Neuronal stem cell (in vitro differentiated cells): ENCODE results near the gene SPATA12.
A peak's percentile ranks its signal among the peaks of the same experiment; 100 is the strongest.

Source experiments
- DNase-seq: peaks from one replicate; pipeline ENCODE4 v3.0.0-alpha.2; 2013; ENCODE audit warnings: low spot score
- H2AFZ ChIP-seq: one replicate; pipeline ENCODE4 v1.6.1; 2013; ENCODE audit warnings: mild to moderate bottlenecking, low read length, inconsistent platforms
- H2AK5ac ChIP-seq: 2 replicates; pipeline ENCODE4 v1.6.1; 2013; ENCODE audit warnings: low read depth, mild to moderate bottlenecking, inconsistent platforms, low read length, moderate library complexity, mixed read lengths
- H2BK120ac ChIP-seq: 2 replicates; pipeline ENCODE4 v1.6.1; 2013; ENCODE audit warnings: low read depth, mild to moderate bottlenecking, inconsistent platforms, low read length, moderate library complexity, mixed read lengths
- H2BK12ac ChIP-seq: one replicate; pipeline ENCODE4 v1.6.1; 2013; ENCODE audit warnings: low read length, inconsistent platforms
- H2BK15ac ChIP-seq: 2 replicates; pipeline ENCODE4 v1.6.1; 2013; ENCODE audit warnings: mild to moderate bottlenecking, low read length, inconsistent platforms, mixed read lengths
- H2BK5ac ChIP-seq: one replicate; pipeline ENCODE4 v1.6.1; 2013; ENCODE audit warnings: inconsistent platforms, mild to moderate bottlenecking, low read length, moderate library complexity
- H3K14ac ChIP-seq: one replicate; pipeline ENCODE4 v1.6.1; 2013; ENCODE audit warnings: low read length, inconsistent platforms
- H3K18ac ChIP-seq: 2 replicates; pipeline ENCODE4 v1.6.1; 2013; ENCODE audit warnings: low read length, inconsistent platforms
- H3K23ac ChIP-seq: 2 replicates; pipeline ENCODE4 v1.6.1; 2013; ENCODE audit warnings: low read depth, mild to moderate bottlenecking, mixed read lengths, low read length, inconsistent platforms; ENCODE audit not compliant: poor library complexity
- H3K27ac ChIP-seq: replicated peaks from 3 replicates; pipeline ENCODE4 v1.5.1; 2013; ENCODE audit warnings: low read length, inconsistent platforms
- H3K27me3 ChIP-seq, 3 experiments: 2 replicates each; pipeline ENCODE4 v1.6.1; 2013; ENCODE audit warnings: low read length in 3 of 3, mild to moderate bottlenecking in 2 of 3, inconsistent platforms in 1 of 3, low read depth in 1 of 3, mixed read lengths in 1 of 3, moderate library complexity in 1 of 3; ENCODE audit not compliant: control insufficient read depth in 3 of 3, insufficient read depth in 3 of 3
- H3K36me3 ChIP-seq, 2 donors: replicated peaks in 1 of 2; 2 replicates each; pipeline ENCODE4 v1.6.1; 2013; ENCODE audit warnings: low read length in 2 of 2; ENCODE audit not compliant: control insufficient read depth in 2 of 2, insufficient read depth in 2 of 2
- H3K4ac ChIP-seq: 2 replicates; pipeline ENCODE4 v1.6.1; 2013; ENCODE audit warnings: inconsistent platforms, mild to moderate bottlenecking, low read length, moderate library complexity
- H3K4me1 ChIP-seq, 2 donors: 1 replicate in 1 of 2; 2 replicates in 1 of 2; pipeline ENCODE4 v1.6.1; 2013; ENCODE audit warnings: low read length in 2 of 2, low read depth in 1 of 2; ENCODE audit not compliant: control insufficient read depth in 2 of 2, insufficient read depth in 1 of 2
- H3K4me2 ChIP-seq: one replicate; pipeline ENCODE4 v1.6.1; 2013; ENCODE audit warnings: mild to moderate bottlenecking, low read length, inconsistent platforms; ENCODE audit not compliant: insufficient read depth, poor library complexity, severe bottlenecking
- H3K4me3 ChIP-seq, 2 donors: 2 replicates each; pipeline ENCODE4 v1.5.1; 2013; ENCODE audit warnings: low read length in 2 of 2, mild to moderate bottlenecking in 2 of 2, inconsistent platforms in 1 of 2, moderate library complexity in 1 of 2
- H3K79me1 ChIP-seq: one replicate; pipeline ENCODE4 v1.6.1; 2013; ENCODE audit warnings: low read depth, mild to moderate bottlenecking, inconsistent platforms, low read length, moderate library complexity
- H3K9ac ChIP-seq: one replicate; pipeline ENCODE4 v1.6.1; 2013; ENCODE audit warnings: mild to moderate bottlenecking, low read depth, low read length, inconsistent platforms; ENCODE audit not compliant: poor library complexity
- H3K9me3 ChIP-seq, 2 donors: replicated peaks in 1 of 2; 2 replicates each; pipeline versions ENCODE3 to v1.6.1; 2013; ENCODE audit warnings: low read length in 2 of 2, mild to moderate bottlenecking in 2 of 2, inconsistent platforms in 1 of 2, low read depth in 1 of 2, mixed read lengths in 1 of 2, moderate library complexity in 1 of 2; ENCODE audit not compliant: control insufficient read depth in 2 of 2, insufficient read depth in 1 of 2
- H4K8ac ChIP-seq: one replicate; pipeline ENCODE4 v1.6.1; 2013; ENCODE audit warnings: low read depth, mild to moderate bottlenecking, inconsistent platforms, low read length, moderate library complexity
- H4K91ac ChIP-seq: one replicate; pipeline ENCODE4 v1.6.1; 2013; ENCODE audit warnings: low read length, low read depth, mild to moderate bottlenecking, inconsistent platforms; ENCODE audit not compliant: poor library complexity
- WGBS, 2 donors: extraction: QIAGEN DNeasy Blood & Tissue Kit; methylation state at CpG; one replicate each; pipeline ENCODE4 v1.1.7; 2013; ENCODE audit warnings: missing lambda C conversion rate in 2 of 2, mixed read lengths in 1 of 2; ENCODE audit not compliant: insufficient read length in 2 of 2, insufficient replicate concordance in 1 of 2; ENCODE audit errors: extremely low coverage in 2 of 2; 5-methylcytosine and 5-hydroxymethylcytosine counted together

The SPATA12 gene

GRCh38 chr3:57059411-57059810, 1.1 kb upstream of the SPATA12 start:
- Histone ChIP-seq H2BK15ac (no peak overlapping the region), H4K91ac (no peak overlapping the region), H2BK5ac (no peak overlapping the region), H3K9me3 (no peaks in the 10 kb centered on the region), H2AK5ac (no peak overlapping the region), H3K27ac (no peak overlapping the region), H3K4me3 (no peak overlapping the region), H4K8ac (no peak overlapping the region), H2BK12ac (no peak overlapping the region), H2BK120ac (no peak overlapping the region), H2AFZ (no peak overlapping the region), H3K4ac (no peak overlapping the region), H3K23ac (no peak overlapping the region), H3K14ac (no peak overlapping the region), H3K27me3 (no peaks in the 10 kb centered on the region), H3K9ac (no peak overlapping the region), H3K18ac (no peak overlapping the region), H3K4me1 (peaks cover 8 to 11% of the 10 kb centered on the region in 2 donors), H3K4me2 (no peak overlapping the region), H3K36me3 (no peaks in the 10 kb centered on the region), H3K79me1 (no peaks in the 10 kb centered on the region)
- WGBS, 2 donors, result no CpG with 5 or more reads among the region's 3 CpGs
- no peak for DNase-seq

- Histone ChIP-seq H3K36me3 (no peaks in the 10 kb centered on the region), H3K9ac (no peak overlapping the region), H3K18ac (no peak overlapping the region), H4K8ac (no peak overlapping the region), H3K79me1 (no peaks in the 10 kb centered on the region), H2BK5ac (no peak overlapping the region), H3K4me1 (peaks cover 8 to 11% of the 10 kb centered on the region in 2 donors), H3K14ac (no peak overlapping the region), H3K4me2 (no peak overlapping the region), H3K27ac (no peak overlapping the region), H2BK12ac (no peak overlapping the region), H3K9me3 (no peaks in the 10 kb centered on the region), H3K23ac (no peak overlapping the region), H2BK120ac (no peak overlapping the region), H3K4me3 (no peak overlapping the region), H3K4ac (no peak overlapping the region), H4K91ac (no peak overlapping the region), H2AFZ (peak overlapping the region; percentile 85), H2AK5ac (no peak overlapping the region), H3K27me3 (no peaks in the 10 kb centered on the region), H2BK15ac (no peak overlapping the region)
- DNase-seq, result no peak
- no CpG with 5 or more reads among the region's 3 CpGs for WGBS, 2 donors
These were observed 1.1 kb downstream of the SPATA12 start for GRCh38 chr3:57061556-57061955.

- Histone ChIP-seq H2AFZ (peak overlapping the region; percentile 85), H3K4ac (no peak overlapping the region), H4K91ac (no peak overlapping the region), H2AK5ac (no peak overlapping the region), H3K36me3 (no peaks in the 10 kb centered on the region), H3K14ac (no peak overlapping the region), H3K4me3 (no peak overlapping the region), H3K27ac (no peak overlapping the region), H3K4me2 (no peak overlapping the region), H2BK120ac (no peak overlapping the region), H2BK5ac (peak overlapping the region; percentile 7), H3K27me3 (no peaks in the 10 kb centered on the region), H3K4me1 (peaks cover 8 to 11% of the 10 kb centered on the region in 2 donors), H3K23ac (no peak overlapping the region), H3K79me1 (no peaks in the 10 kb centered on the region), H3K9me3 (no peaks in the 10 kb centered on the region), H3K18ac (peak overlapping the region; percentile 20), H4K8ac (peak overlapping the region; percentile 75), H3K9ac (no peak overlapping the region), H2BK15ac (peak overlapping the region; percentile 4), H2BK12ac (no peak overlapping the region)
- DNase-seq, result no peak
- no CpG with 5 or more reads among the region's 9 CpGs for WGBS, 2 donors
These were observed 1.7 kb downstream of the SPATA12 start for GRCh38 chr3:57062101-57062631.

- peaks cover 1% of the 10 kb centered on the region for H3K79me1 ChIP-seq
- peaks cover 8 to 11% of the 10 kb centered on the region in 2 donors for H3K4me1 ChIP-seq
- H3K27ac ChIP-seq, result no peak overlapping the region
- no peak for DNase-seq
- H3K27me3 ChIP-seq, result no peaks in the 10 kb centered on the region
- H3K4ac ChIP-seq, result no peak overlapping the region
- no peak overlapping the region for H3K4me2 ChIP-seq
- WGBS, 2 donors, result no CpG with 5 or more reads among the region's 5 CpGs
- H4K91ac ChIP-seq, result no peak overlapping the region
- no peak overlapping the region for H2AK5ac ChIP-seq
- H3K23ac ChIP-seq, result no peak overlapping the region
- no peak overlapping the region for H3K14ac ChIP-seq
- no peak overlapping the region for H2BK5ac ChIP-seq
- H3K36me3 ChIP-seq, result no peaks in the 10 kb centered on the region
- H3K4me3 ChIP-seq, result peak overlapping the region in 1 of 2 donors; percentile 60
- no peak overlapping the region for H2AFZ ChIP-seq
- no peak overlapping the region for H3K9ac ChIP-seq
- H2BK15ac ChIP-seq, result no peak overlapping the region
- H4K8ac ChIP-seq, result no peak overlapping the region
- no peaks in the 10 kb centered on the region for H3K9me3 ChIP-seq
- no peak overlapping the region for H2BK120ac ChIP-seq
- H2BK12ac ChIP-seq, result no peak overlapping the region
- no peak overlapping the region for H3K18ac ChIP-seq
These were observed 2.6 kb downstream of the SPATA12 start for GRCh38 chr3:57063032-57063431.
